ENCODE results near the gene IL17RD. TPM values are rescaled to one million over a fixed set of nuclear protein-coding genes. Genes with fewer than 3 reads are reported as not detected.

The IL17RD gene
- total and polyA plus RNA-seq, 3 experiments from 2014 or later: 0.04 TPM; not detected in 1

DNA sequence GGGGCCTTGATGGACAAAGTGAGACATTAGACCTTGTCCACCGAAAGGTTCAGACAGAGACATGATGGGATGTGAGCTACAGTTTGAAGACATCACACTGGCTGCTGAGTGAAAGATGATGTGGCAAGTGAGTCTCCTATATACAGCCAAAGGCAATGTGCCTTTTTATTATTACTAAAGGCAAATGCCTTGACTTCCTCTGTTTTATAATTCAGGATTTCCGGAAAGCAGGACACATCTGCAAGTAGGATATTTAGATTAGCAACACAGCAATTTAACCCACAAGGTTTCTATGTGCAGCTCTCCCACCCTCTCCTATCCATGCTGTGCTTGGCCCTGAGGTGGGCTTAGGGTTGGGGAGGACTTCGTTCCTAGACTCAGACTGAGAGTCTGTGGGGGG, 84.0 kb downstream of the IL17RD start:
- Histone ChIP-seq H3K27ac (ENCODE audit: low read depth, low read length) (no peak overlapping the region), H3K27me3 (ENCODE audit: insufficient read depth, low read length, poor library complexity, severe bottlenecking) (peaks cover 26% of the 10 kb centered on the region), H3K4me3 (ENCODE audit: low read length) (no peak overlapping the region), H3K36me3 (ENCODE audit: insufficient read depth, low read length) (no peaks in the 10 kb centered on the region), H3K4me1 (ENCODE audit: insufficient read depth, low read length) (peaks cover 10% of the 10 kb centered on the region), H3K9me3 (ENCODE audit: low read length) (no peaks in the 10 kb centered on the region)
- Mint-ChIP-seq H3K27me3 (peaks cover 43 to 50% of the 10 kb centered on the region in 2 donors), H3K27ac (no peak overlapping the region), H3K9me3 (peaks cover 0 to 2% (median 0%) of the 10 kb centered on the region in 5 donors), H3K4me1 (peaks cover 5 to 16% (median 6%) of the 10 kb centered on the region in 3 donors), H3K36me3 (no peaks in the 10 kb centered on the region), H3K4me3 (no peak overlapping the region)
- ChIA-PET POLR2A (no interaction called here), CTCF (interaction anchor here (1.3 kb wide), 1 partner anchor 19 kb away, joined by 5 read pairs; no protein-coding TSS in a partner anchor)
- no peak for DNase-seq

DNA sequence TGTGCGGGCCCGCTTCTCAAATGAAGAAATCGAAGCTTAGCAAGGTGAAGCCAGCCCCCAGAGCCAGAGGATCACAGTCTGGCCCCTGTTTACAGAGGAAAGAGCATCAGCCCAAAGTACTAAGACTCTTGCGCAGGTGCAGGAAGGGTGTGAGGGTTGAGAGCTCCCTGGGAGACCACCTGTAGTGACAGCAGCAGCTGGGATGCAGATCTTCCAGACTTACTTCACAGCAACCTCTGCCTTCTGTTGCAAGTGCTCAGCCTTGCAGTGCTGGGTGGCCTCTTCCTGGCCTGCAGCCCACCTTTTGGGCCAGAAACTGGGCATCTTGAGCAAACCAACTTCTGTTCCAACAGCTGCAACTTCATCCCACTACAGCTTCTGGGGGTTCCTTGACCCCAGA, 85.0 kb downstream of the IL17RD start:
- H3K27me3 ChIP-seq (ENCODE audit: insufficient read depth, low read length, poor library complexity, severe bottlenecking): peaks cover 26% of the 10 kb centered on the region
- peaks cover 10% of the 10 kb centered on the region for H3K4me1 ChIP-seq (ENCODE audit: insufficient read depth, low read length)
- DNase-seq: no peak
- Mint-ChIP-seq H3K36me3 (no peaks in the 10 kb centered on the region), H3K4me1 (peaks cover 5 to 16% (median 6%) of the 10 kb centered on the region in 3 donors), H3K4me3 (peak overlapping the region; percentile 29 to 74 (median 61)), H3K27ac (no peak overlapping the region), H3K9me3 (peaks cover 0 to 2% (median 0%) of the 10 kb centered on the region in 5 donors), H3K27me3 (peaks cover 47 to 53% of the 10 kb centered on the region in 2 donors)
- no peak overlapping the region for H3K4me3 ChIP-seq (ENCODE audit: low read length)
- no peaks in the 10 kb centered on the region for H3K9me3 ChIP-seq (ENCODE audit: low read length)
- CTCF ChIA-PET: interaction anchor here (1.3 kb wide), 1 partner anchor 20 kb away, joined by 5 read pairs; no protein-coding TSS in a partner anchor
- POLR2A ChIA-PET: no interaction called here
- H3K36me3 ChIP-seq (ENCODE audit: insufficient read depth, low read length): no peaks in the 10 kb centered on the region
- no peak overlapping the region for H3K27ac ChIP-seq (ENCODE audit: low read depth, low read length)

DNA sequence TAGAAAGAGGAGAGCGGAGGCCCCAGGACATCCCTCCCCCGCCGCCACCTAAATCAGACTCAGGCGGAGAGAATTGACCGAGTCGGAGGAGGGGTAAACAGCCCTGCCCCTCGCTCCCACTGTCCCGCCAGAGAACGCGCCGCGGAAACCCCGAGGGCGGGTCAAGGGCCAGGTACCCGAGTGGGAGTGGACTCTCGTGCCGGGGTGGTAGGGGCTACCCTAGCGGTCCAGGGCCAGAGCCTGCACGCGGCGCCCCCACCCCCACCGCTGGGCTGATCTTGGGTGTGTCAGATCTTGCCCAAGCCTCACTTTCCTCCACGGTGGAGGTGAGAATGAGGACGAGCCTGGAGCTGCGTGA, 85.7 kb downstream of the IL17RD start:
- H3K9me3 ChIP-seq (ENCODE audit: low read length): no peaks in the 10 kb centered on the region
- no peak overlapping the region for H3K27ac Mint-ChIP-seq
- CTCF ChIA-PET: interaction anchor here (0.9 kb wide), 1 partner anchor 12 kb away, joined by 3 read pairs; no protein-coding TSS in a partner anchor
- peaks cover 26% of the 10 kb centered on the region for H3K27me3 ChIP-seq (ENCODE audit: insufficient read depth, low read length, poor library complexity, severe bottlenecking)
- H3K27me3 Mint-ChIP-seq: peaks cover 50 to 60% of the 10 kb centered on the region in 2 donors
- H3K4me1 Mint-ChIP-seq: peaks cover 5 to 16% (median 6%) of the 10 kb centered on the region in 3 donors
- H3K36me3 Mint-ChIP-seq: no peaks in the 10 kb centered on the region
- peaks cover 0 to 2% (median 0%) of the 10 kb centered on the region in 5 donors for H3K9me3 Mint-ChIP-seq
- POLR2A ChIA-PET: no interaction called here
- no peaks in the 10 kb centered on the region for H3K36me3 ChIP-seq (ENCODE audit: insufficient read depth, low read length)
- H3K4me3 ChIP-seq (ENCODE audit: low read length): no peak overlapping the region
- no peak overlapping the region for H3K27ac ChIP-seq (ENCODE audit: low read depth, low read length)
- peak overlapping the region in 6 of 7 donors; percentile 29 to 71 (median 56) for H3K4me3 Mint-ChIP-seq
- peaks cover 10% of the 10 kb centered on the region for H3K4me1 ChIP-seq (ENCODE audit: insufficient read depth, low read length)
- no peak for DNase-seq

DNA sequence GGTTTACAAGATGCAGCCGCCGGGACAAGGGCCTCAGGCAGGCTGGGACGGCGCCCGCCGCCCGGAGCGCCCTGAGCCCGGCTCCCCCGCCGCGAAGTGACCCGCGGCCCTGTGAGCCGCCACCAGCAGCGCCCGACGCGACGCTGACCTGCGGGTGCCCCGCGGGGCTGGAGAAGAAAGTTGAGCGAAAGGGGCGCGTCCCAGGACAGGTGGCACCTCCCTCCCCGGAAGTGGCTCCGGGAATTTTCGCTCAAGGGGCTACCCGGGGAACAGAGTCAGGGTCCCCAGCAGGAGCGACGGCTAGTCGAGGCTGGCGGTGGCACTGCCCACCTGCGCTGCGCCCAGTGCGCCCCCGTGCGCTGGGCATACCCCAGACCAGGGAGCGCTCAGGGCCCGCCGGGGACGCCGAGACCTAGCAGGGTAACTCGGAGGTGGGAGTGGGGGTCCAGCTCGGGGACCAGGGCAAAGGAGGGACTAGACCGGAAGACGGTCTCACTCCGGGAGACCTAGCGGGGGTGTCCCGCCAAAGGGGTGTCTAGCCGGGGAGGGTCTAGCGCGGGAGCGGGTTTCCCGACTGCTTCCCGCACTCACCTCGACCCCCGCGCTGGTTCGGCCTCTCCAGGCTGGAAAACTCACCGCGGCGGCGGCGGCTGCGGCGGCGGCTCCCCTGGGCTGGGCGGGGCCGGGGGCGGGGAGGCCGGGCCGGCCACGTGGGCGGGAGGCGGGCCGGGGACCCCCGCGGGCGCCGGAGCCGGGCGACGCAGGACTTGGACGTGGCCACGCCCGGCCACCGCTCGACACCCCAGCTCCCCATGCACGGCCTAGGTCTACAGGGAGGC, 86.3 kb downstream of the IL17RD start:
- no peaks in the 10 kb centered on the region for H3K9me3 ChIP-seq (ENCODE audit: low read length)
- ChIA-PET CTCF (interaction anchor here (0.9 kb wide), 2 partner anchors 11 to 22 kb away, joined by 3 read pairs; no protein-coding TSS in a partner anchor), POLR2A (no interaction called here)
- H3K4me3 Mint-ChIP-seq: peak overlapping the region in 6 of 7 donors; percentile 69 to 79 (median 74)
- H3K4me1 ChIP-seq (ENCODE audit: insufficient read depth, low read length): peaks cover 10% of the 10 kb centered on the region
- no peaks in the 10 kb centered on the region for H3K36me3 Mint-ChIP-seq
- no peak overlapping the region for H3K27ac Mint-ChIP-seq
- no peaks in the 10 kb centered on the region for H3K36me3 ChIP-seq (ENCODE audit: insufficient read depth, low read length)
- H3K27me3 Mint-ChIP-seq: peaks cover 53 to 66% of the 10 kb centered on the region in 2 donors
- peak overlapping the region; percentile 51 for H3K4me3 ChIP-seq (ENCODE audit: low read length)
- H3K9me3 Mint-ChIP-seq: peaks cover 0 to 2% (median 0%) of the 10 kb centered on the region in 5 donors
- peaks cover 5 to 16% (median 6%) of the 10 kb centered on the region in 3 donors for H3K4me1 Mint-ChIP-seq
- peaks cover 26% of the 10 kb centered on the region for H3K27me3 ChIP-seq (ENCODE audit: insufficient read depth, low read length, poor library complexity, severe bottlenecking)
- H3K27ac ChIP-seq (ENCODE audit: low read depth, low read length): no peak overlapping the region
- DNase-seq: peak in 1 of 5 donors; percentile 10

DNA sequence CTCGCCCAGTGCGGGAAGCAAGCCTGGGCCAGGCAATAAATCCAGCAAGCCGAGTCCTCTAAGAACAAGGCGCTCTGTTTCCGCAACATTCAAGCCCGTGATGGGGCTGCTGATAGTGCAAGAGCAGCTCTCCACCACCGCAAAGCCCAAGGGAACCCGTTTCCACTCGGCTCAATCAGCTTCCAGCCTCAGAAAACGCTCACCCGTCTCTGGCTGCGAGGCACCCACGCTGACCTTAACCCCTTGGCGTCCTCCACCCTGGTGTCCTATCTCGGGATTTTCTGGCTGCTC, 86.9 kb downstream of the IL17RD start:
- peak overlapping the region; percentile 51 for H3K4me3 ChIP-seq (ENCODE audit: low read length)
- Mint-ChIP-seq H3K4me1 (peaks cover 5 to 16% (median 6%) of the 10 kb centered on the region in 3 donors), H3K4me3 (peak overlapping the region in 6 of 7 donors; percentile 69 to 89 (median 76)), H3K27me3 (peaks cover 50 to 72% of the 10 kb centered on the region in 2 donors), H3K9me3 (peaks cover 0 to 2% (median 0%) of the 10 kb centered on the region in 5 donors), H3K36me3 (no peaks in the 10 kb centered on the region), H3K27ac (no peak overlapping the region)
- no peak overlapping the region for H3K27ac ChIP-seq (ENCODE audit: low read depth, low read length)
- peaks cover 26% of the 10 kb centered on the region for H3K27me3 ChIP-seq (ENCODE audit: insufficient read depth, low read length, poor library complexity, severe bottlenecking)
- POLR2A ChIA-PET: no interaction called here
- H3K9me3 ChIP-seq (ENCODE audit: low read length): no peaks in the 10 kb centered on the region
- peaks cover 10% of the 10 kb centered on the region for H3K4me1 ChIP-seq (ENCODE audit: insufficient read depth, low read length)
- H3K36me3 ChIP-seq (ENCODE audit: insufficient read depth, low read length): no peaks in the 10 kb centered on the region
- CTCF ChIA-PET: interaction anchor here (0.9 kb wide), 2 partner anchors 10 to 22 kb away, joined by 3 read pairs; no protein-coding TSS in a partner anchor
- DNase-seq: peak in 2 of 5 donors; percentile 8 to 12

DNA sequence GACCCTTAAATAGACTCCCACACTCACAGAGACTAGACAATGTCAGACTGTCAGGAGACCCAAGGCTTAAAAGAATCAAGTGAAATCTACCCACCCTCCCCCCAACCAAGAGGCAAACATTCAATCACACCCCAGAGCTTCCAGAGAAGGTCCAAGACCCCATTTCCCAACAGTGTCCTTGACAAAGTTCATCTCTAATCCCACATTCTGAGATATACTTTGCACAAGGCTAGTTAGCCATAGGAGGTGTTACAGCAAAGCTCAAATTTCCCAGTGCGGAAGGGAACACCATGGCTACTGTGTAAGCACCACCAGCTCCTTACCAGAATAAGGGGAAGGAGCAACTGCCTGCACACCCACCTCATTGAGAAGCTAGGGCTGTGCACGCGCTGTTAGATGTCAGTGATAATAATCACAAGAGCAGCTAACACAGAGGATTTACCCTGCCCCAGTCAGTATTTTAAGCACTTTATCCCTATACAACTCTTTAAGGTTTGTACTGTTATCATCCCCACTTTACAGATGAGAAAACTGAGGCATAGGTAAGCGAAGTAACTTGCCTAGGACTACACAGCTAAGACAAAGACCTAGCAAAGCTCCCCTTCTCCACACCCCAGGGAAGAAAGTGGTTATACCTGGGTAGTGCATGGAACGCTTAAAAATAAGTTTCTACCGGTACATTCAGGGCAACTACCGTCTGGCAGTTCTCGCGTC, 87.4 kb downstream of the IL17RD start:
- ChIA-PET CTCF (interaction anchor here (0.9 kb wide), 1 partner anchor 23 kb away, joined by 3 read pairs; no protein-coding TSS in a partner anchor), POLR2A (no interaction called here)
- DNase-seq: no peak
- H3K27ac ChIP-seq (ENCODE audit: low read depth, low read length): no peak overlapping the region
- peaks cover 10% of the 10 kb centered on the region for H3K4me1 ChIP-seq (ENCODE audit: insufficient read depth, low read length)
- Mint-ChIP-seq H3K27me3 (peaks cover 52 to 77% of the 10 kb centered on the region in 2 donors), H3K27ac (no peak overlapping the region), H3K36me3 (no peaks in the 10 kb centered on the region), H3K9me3 (peaks cover 0 to 2% (median 0%) of the 10 kb centered on the region in 5 donors), H3K4me3 (peak overlapping the region; percentile 6 to 89 (median 75)), H3K4me1 (peaks cover 5 to 16% (median 6%) of the 10 kb centered on the region in 3 donors)
- H3K27me3 ChIP-seq (ENCODE audit: insufficient read depth, low read length, poor library complexity, severe bottlenecking): peaks cover 26% of the 10 kb centered on the region
- no peaks in the 10 kb centered on the region for H3K36me3 ChIP-seq (ENCODE audit: insufficient read depth, low read length)
- H3K9me3 ChIP-seq (ENCODE audit: low read length): no peaks in the 10 kb centered on the region
- peak overlapping the region; percentile 51 for H3K4me3 ChIP-seq (ENCODE audit: low read length)

DNA sequence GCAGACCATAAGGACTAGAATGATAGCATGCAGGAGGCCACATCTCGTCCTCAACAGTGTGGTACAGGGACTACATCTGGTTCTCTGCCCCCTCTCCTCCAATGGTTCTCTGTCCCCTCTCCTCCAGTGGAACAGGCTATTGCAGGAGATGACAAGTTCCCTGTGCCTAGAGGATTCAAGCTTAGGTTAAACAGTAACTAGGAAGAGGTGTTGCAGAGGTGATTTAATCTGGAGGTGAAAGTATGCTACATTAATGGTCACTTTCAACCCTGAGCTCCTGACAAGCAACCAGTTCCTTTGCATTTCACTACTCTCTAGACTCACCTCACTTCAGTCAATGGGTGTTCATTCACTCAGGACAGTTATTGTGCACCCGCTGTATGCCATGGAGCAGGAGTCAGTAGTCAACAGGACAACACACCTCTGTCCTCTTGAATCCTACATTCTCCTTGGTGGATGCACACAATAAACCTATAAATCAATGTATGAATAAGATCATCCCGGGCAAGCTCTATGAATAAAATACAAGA, 88.7 kb downstream of the IL17RD start:
- H3K4me1 Mint-ChIP-seq: peaks cover 5 to 16% (median 6%) of the 10 kb centered on the region in 3 donors
- ChIA-PET CTCF (no interaction called here), POLR2A (no interaction called here)
- H3K36me3 Mint-ChIP-seq: no peaks in the 10 kb centered on the region
- H3K36me3 ChIP-seq (ENCODE audit: insufficient read depth, low read length): no peaks in the 10 kb centered on the region
- H3K4me3 Mint-ChIP-seq: no peak overlapping the region
- peaks cover 26% of the 10 kb centered on the region for H3K27me3 ChIP-seq (ENCODE audit: insufficient read depth, low read length, poor library complexity, severe bottlenecking)
- peak overlapping the region in 1 of 8 donors; percentile 1 for H3K27ac Mint-ChIP-seq
- peaks cover 48 to 73% of the 10 kb centered on the region in 2 donors for H3K27me3 Mint-ChIP-seq
- no peak overlapping the region for H3K27ac ChIP-seq (ENCODE audit: low read depth, low read length)
- H3K4me1 ChIP-seq (ENCODE audit: insufficient read depth, low read length): peaks cover 10% of the 10 kb centered on the region
- H3K4me3 ChIP-seq (ENCODE audit: low read length): no peak overlapping the region
- no peak for DNase-seq
- no peaks in the 10 kb centered on the region for H3K9me3 Mint-ChIP-seq
- H3K9me3 ChIP-seq (ENCODE audit: low read length): no peaks in the 10 kb centered on the region

Measured in CD8-positive, alpha-beta memory T cell (primary cell).